ENCODE data around the gene LRRC27.
"Not testable (repeated sequence)": the region's sequence is repeated elsewhere in the genome, so short reads cannot be mapped to it uniquely, and the experiment has no call there.

The LRRC27 gene

DNA sequence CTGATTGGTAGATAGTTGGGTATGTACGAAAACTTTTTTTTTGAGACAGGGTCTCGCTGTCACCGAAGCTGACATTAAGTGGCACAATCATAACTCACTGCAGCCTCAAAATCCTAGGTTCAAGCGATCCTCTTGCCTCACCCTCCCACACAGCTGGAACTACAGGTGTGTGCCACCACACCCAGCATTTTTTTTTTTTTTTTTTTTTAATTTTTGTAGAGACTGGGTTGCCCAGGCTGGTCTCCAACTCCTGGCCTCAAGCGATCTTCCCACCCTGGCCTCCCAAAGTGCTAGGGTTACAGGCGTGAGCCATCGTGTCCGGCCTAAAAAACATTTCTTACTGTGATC, 1.5 kb upstream of the LRRC27 start:
- peak overlapping the region; percentile 99 for H3K4me3 ChIP-seq (ENCODE audit: low read length)
- no peak for DNase-seq (ENCODE audit: low read depth, low spot score)

DNA sequence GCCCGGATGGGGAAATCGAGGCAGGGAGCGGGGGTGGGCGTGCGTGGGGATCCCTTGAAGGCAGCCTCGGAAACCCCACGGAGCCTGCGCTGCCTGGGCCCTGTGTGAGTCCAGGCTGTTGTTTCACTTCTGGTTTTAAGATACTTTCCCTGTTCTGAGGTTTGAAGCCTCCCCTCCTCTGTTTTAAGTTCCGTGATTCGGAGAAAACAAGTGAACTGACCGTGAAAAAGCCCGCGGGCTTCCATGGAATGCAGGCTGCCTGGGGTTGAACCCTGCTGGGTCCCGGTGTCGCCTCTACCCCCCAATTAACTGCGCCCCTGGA, 401 bp downstream of the LRRC27 start:
- H3K4me3 ChIP-seq (ENCODE audit: low read length), result peak overlapping the region; percentile 77
- DNase-seq (ENCODE audit: low read depth, low spot score), result no peak

DNA sequence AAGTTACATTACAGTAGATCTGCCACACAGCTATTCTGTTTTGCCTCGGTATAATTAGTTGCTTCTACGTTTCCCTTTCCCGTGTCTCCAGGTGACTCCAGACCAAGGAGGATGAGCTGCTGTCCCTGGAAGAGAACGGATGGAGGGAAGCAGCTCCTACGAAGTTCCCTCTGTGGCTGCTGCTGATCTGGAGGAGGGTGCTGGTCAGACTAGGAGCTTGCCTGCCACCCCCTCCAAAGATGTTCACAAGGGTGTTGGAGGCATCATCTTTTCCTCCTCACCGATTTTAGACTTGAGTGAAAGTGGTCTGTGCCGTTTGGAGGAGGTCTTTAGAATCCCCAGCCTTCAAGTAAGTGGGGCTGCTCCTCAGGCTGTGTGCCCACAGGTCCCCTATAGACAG, 1.4 kb downstream of the LRRC27 start:
- no peak for DNase-seq (ENCODE audit: low read depth, low spot score)
- H3K4me3 ChIP-seq (ENCODE audit: low read length), result no peak overlapping the region

DNA sequence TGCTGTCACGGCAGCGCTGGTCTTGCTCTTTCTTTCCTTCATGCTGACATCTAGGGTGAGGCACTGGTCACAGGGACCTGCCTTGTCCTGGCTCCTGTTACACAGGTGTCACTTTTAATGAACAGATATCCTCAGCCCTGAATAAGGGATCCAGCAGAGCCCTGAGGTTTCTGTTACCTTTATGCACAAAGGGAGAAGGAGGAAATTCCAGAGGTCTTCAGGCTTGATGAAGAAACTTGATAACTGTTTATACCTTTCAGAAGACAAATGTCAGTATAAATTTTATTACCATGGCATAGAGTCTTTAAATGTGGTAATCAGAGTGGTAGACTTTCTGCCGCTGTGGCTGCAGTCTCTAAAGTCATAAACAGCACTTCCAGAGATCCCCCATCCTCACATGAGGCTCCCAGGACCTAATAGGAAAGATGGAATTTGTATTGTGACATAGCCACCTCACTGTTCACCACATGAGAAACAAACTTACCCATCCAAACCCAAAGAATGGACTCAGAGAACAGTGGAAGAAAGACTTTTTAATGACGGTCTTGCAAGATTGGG, 2.7 kb downstream of the LRRC27 start:
- no peak overlapping the region for H3K4me3 ChIP-seq (ENCODE audit: low read length)

DNA sequence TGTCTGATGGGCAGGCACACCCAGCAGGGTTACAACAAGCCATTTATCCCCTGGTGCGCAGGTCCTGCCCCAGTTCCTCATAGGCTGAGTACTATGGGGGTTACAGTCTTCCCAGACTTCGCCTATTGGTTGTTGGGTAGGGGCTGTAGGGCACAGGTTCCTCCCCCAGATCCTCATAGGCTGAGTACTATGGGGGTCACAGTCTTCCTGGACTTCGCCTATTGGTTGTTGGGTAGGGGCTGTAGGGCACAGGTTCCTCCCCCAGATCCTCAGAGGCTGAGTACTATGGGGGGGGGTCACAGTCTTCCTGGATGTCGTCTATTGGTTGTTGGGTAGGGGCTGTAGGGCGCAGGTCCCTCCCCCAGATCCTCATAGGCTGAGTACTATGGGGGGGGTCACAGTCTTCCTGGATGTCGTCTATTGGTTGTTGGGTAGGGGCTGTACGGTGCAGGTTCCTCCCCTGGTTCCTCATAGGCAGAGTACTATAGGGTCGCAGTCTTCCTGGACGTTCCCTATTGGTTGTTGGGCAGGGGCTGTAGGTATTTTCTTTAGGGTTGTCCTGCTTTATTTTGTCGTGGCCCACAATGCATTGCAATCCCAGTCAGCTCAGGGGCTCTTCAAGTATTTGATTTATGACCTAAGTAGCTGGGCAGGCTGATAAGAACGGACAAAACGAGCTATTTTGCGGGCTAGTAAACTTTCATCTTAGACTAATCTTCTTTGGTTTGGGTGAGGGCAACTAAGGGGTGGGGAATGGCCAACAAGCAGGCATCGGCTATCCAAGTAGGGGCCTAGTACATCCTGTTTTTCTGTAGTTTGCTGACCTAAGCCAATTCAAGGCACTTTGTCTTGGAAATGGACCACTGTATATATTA, 3.4 kb downstream of the LRRC27 start:
- H3K4me3 ChIP-seq (ENCODE audit: low read length), result no peak overlapping the region
- peak; percentile 43 for DNase-seq (ENCODE audit: low read depth, low spot score)

More for the DNA sequence above, 2.7 kb downstream of the LRRC27 start:
- no peak for DNase-seq (ENCODE audit: low read depth, low spot score)

DNA sequence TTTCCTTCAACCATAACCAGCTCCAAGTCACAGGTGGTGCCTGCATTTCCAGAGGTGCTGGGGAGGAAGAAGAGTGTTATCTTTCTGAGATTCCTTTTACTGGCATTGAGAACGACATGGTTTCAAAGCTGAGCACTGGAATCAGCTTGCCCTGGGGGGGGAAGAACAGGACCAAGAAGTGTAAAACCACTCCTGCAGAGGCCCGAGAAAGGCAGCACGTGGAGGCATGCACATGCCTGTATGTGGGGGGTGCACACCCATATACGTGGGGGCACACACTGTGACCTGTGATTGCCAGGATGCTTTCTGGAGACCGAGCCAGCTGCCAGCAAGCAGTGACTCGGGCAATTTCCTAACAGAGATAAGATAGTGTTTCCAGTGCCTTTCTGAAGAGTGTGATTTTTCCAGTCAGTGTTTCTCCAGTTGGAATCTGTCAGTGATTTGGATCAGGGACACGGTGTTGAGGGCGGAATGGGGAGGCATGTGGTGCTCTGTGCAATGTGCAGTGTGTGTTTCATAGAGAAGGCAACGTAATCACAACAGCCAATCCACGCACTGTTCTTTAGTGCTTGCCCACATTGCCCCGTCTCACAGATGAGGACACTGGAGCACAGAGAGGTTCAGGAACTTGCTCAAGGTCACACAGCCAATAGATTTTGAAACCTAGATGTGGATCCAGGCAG, 4.2 kb downstream of the LRRC27 start:
- no peak for DNase-seq (ENCODE audit: low read depth, low spot score)
- H3K4me3 ChIP-seq (ENCODE audit: low read length), result no peak overlapping the region

DNA sequence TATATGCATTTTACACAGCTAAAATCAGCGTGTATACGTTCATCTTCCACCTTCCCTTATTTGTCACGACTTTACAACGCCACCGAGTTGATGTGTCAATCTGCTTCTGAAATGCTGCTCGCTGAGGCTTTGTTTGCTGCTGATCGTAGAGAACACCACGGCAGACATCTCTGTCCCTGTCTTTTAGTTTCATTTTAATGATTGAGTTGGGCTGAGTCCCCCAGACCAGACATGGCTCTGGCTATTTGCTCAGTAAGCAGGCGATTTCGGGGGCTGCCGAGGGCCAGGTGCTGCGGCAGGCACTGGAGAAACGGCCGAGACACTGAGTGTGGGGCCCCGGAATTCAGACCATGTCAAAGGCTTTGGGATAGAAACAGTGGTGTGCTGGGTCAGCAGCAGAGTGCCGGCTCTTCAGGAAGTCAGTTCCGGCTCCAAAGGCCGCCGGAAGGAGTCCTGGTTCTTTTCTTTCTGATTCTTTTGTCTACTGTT, 5.0 kb downstream of the LRRC27 start:
- DNase-seq (ENCODE audit: low read depth, low spot score), result no peak
- no peak overlapping the region for H3K4me3 ChIP-seq (ENCODE audit: low read length)

DNA sequence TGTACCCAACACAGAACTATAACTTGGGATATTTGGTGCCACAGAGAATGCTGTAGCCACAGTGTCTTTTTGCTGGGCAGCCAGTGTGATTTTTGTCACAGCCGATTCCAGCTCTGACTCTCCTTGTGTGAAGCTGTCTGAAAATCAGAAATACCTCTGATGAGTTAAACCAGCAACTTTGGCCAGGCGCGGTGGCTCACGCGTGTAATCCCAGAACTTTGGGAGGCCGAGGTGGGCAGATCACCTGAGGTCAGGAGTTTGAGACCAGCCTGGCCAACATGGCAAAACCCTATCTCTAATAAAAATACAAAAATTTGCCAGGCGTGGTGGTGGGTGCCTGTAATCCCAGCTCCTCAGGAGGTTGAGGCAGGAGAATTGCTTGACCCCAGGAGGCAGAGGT, 5.9 kb downstream of the LRRC27 start:
- not testable (repeated sequence) for DNase-seq (ENCODE audit: low read depth, low spot score); H3K4me3 ChIP-seq (ENCODE audit: low read length)

DNA sequence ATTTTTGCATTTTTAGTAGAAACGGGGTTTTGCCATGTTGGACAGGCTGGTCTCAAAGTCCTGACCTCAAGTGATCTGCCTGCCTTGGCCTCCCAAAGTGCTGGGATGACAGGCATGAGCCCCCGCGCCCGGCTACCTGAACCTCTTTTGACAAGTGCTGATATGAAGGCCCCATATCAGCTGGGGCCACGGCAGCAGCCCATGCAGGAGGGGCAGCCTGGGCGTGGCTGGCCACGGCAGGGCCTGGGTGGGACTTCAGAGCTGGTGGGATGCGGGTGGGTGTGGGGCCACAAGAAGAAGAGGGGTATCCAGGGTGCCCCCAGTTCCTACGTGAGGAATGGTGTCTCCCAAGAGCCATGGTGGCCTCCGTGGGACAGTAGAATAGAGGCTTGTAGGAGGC, 6.9 kb downstream of the LRRC27 start:
- no peak overlapping the region for H3K4me3 ChIP-seq (ENCODE audit: low read length)
- no peak for DNase-seq (ENCODE audit: low read depth, low spot score)

DNA sequence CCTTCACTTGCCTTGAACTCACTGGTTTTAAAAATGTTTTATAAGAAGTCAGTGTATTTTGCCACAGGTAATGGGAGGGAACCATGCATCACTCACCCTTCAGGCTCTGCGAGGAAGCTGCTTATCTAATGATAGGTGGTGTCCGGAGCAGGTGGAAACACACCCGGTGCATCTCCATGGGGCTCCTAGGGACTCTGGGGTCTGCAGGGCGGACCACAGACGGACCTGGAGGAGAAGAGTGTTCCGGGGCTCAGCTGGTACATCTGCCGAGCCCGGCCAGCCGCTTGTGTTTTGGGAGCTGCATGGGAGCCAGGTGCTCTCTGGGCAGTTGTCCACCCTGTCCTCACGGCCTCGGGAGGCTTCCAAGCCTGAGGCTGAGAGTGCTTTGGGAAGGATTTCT, 7.3 kb downstream of the LRRC27 start:
- DNase-seq (ENCODE audit: low read depth, low spot score), result no peak
- no peak overlapping the region for H3K4me3 ChIP-seq (ENCODE audit: low read length)

DNA sequence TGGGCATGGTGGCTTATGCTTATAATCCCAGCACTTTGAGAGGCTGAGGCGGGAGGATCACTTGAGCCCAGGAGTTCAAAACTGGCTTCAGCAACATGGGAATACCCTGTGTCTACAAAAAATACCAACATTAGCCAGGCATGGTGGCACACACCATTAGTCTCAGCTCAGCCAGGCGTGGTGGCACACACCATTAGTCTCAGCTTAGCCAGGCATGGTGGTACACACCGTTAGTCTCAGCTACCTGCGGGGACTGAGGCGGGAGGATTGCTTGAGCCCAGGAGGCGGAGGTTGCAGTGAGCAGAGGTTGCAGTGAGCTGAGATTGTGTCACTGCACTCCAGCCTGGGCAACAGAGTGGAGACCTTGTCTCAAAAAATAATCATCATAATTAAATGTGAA, 9.0 kb downstream of the LRRC27 start:
- no peak for DNase-seq (ENCODE audit: low read depth, low spot score)
- H3K4me3 ChIP-seq (ENCODE audit: low read length), result no peak overlapping the region

DNA sequence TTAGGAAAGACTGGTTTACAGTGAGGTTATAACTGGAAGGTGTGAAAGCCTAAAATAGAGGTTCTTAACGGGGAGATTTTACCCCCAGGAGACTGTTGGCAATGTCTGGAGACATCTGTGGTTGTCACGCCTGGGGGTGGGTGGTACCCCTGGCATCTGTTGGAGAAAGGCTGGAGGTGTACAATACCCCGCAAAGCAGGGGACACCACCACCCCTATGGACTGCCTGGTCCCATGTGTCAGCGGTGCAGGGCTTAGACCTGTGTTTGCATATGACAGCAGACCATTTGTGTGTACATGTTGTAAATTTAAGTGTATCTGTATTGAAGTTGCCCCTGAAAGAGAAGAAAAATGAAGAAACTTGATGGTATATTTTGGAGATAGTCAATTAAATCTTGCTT, 9.8 kb downstream of the LRRC27 start:
- no peak overlapping the region for H3K4me3 ChIP-seq (ENCODE audit: low read length)
- DNase-seq (ENCODE audit: low read depth, low spot score), result no peak

DNA sequence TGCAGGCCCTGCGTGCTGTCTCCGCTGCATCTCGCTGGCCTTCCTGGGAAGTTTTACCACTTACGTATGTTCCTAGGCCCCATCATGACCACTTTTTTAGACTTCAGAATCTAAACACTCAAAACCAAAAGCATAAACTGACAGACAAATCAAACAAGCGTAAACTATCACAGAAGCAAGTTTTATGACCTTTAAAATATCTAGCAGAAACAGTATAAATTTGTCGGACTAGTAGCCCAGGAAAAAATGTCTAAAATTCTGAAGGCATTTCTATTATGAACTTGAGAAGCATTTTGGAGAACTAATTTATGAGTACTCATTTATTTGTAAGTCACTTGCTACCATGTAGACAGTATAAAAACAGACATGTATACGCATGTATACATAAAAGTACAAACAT, 10.6 kb downstream of the LRRC27 start:
- no peak overlapping the region for H3K4me3 ChIP-seq (ENCODE audit: low read length)
- DNase-seq (ENCODE audit: low read depth, low spot score), result no peak

DNA sequence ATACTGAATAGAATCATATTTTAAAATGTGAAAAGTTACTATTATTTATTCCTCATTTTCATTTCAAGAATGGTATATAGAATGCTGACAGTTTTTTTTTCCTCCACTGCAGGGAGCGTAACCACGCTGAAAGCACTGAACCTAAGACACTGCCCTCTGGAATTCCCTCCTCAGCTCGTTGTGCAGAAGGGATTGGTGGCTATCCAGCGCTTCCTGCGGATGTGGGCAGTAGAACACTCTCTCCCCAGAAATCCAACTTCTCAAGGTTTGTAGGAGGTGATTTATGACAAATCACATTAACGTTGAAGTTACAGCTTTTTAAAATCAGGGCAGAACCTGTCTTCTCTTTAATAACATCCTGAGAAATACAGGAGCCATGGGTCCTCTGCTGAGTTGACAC, 12.4 kb downstream of the LRRC27 start:
- no peak for DNase-seq (ENCODE audit: low read depth, low spot score)
- H3K4me3 ChIP-seq (ENCODE audit: low read length), result no peak overlapping the region

DNA sequence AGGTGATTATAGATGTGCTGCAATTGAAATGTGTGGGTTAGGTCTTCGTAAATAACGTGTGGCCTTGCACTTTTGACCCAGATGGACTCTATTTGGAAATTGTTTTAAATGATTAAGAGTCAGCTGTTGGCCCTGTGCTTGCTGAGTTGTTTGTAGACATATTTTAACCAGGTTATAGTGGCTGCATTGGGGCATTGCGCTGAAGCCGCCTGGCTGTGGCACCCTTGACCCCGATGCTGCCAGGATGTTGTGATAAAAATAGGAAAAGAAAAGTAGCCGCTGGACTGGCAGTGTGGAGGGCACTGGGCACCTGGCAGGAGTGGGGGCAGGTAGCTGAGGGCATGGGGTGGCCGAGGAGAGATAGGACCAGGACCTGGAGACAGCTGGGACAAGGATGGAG, 13.4 kb downstream of the LRRC27 start:
- DNase-seq (ENCODE audit: low read depth, low spot score), result no peak
- no peak overlapping the region for H3K4me3 ChIP-seq (ENCODE audit: low read length)

DNA sequence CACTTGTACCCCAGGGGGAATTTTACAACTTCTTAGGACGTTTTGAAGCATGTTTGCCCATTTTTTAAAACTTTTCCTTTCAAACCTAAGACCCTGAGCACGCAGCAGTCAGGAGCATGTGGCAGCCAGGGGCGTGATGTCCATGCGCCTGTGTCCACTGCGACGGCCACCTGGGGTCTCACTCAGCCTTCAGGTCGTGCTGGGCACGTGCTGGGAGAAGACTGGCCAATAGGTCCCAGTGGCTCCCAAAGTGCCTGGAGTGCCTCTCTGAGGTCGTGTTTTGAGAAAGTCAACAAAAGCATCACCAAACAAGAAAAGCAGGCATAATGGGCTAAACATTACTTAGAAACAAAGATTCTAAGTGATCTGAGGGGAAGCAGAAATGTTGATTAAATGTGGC, 14.8 kb downstream of the LRRC27 start:
- DNase-seq (ENCODE audit: low read depth, low spot score), result no peak
- H3K4me3 ChIP-seq (ENCODE audit: low read length), result no peak overlapping the region

DNA sequence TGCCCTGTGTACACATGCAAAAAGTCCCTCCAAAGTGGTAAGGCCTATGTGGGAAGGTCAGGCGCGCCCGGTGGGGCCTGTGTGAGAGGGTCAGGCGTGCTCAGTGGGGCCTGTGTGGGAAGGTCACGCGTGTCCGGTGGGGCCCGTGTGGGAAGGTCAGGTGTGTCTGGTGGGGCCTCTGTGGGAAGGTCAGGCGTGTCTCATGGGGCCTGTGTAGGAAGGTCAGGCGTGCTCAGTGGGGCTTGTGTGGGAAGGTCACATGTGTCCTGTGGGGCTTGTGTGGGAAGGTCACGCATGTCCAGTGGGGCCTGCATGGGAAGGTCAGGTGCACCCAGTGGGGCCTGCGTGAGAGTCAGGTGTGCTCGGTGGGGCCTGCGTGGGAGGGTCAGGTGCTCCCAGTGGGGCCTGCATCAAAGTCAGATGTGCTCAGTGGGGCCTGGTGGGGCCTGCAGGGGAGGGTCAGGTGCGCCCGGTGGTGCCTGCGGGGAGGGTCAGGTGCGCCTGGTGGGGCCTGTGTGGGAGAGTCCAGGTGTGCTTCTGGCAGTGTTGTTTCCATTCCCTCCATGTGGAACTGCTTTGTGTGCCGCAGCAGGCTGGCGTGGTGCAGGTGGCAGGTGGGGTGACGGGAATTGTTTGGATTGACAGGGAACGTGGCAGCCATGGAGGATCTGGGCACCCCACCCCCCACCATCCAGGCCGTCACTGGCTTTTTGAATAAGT, 15.4 kb downstream of the LRRC27 start:
- H3K4me3 ChIP-seq (ENCODE audit: low read length), result no peak overlapping the region
- no peak for DNase-seq (ENCODE audit: low read depth, low spot score)

DNA sequence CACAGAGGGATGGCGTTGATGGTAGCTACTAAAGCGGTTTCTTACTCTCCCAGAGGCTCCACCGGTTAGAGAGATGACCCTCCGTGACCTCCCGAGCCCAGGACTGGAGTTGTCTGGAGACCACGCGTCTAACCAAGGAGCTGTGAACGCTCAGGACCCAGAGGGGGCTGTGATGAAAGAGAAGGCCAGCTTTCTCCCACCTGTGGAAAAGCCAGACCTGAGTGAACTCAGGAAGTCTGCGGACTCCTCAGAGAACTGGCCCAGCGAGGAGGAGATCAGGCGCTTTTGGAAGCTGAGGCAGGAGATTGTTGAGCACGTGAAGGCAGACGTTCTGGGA, 15.9 kb downstream of the LRRC27 start:
- no peak overlapping the region for H3K4me3 ChIP-seq (ENCODE audit: low read length)
- no peak for DNase-seq (ENCODE audit: low read depth, low spot score)

DNA sequence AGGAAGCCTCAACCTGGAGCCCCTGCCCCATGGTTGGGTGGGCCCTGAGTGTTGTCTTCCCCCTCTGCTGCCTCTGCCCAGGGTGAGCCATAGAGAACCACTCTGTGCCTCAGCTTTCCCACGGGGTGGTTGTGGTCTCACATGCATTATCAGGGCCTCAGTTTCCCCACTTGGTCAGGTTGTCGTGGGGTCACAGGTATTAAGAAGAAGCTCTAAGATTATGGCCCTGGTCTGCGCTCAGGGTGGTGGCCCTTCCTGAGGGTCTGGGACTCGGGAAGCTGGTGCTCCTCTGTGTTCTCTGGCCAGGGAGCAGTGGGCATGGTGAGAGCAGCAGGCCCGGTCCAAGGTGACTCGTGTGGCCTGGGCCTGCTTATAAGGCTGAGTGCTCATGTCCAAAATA, 17.8 kb downstream of the LRRC27 start:
- DNase-seq (ENCODE audit: low read depth, low spot score), result no peak
- H3K4me3 ChIP-seq (ENCODE audit: low read length), result no peak overlapping the region

DNA sequence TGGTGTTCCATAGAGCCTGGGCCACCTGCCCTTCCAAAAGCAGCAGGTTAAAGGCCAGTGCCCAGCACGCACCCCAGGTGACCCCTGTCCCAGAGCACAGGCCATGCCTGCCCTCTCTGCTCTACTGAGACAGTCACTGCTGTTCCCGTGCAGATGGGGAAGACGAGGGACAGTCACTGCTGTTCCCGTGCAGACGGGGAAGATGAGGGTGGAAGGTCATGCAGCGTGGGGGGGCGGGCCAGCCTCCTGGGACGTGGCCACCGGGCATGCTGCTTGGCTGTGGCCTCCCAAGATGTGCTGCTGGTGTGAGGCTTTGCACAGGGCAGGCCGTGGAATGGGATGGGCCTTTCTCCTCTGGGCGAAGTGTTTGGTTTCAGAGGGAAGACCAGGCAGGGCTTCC, 18.4 kb downstream of the LRRC27 start:
- no peak for DNase-seq (ENCODE audit: low read depth, low spot score)
- H3K4me3 ChIP-seq (ENCODE audit: low read length), result no peak overlapping the region

All from Jurkat, Clone E6-1 (cell line).